Neuronal stem cell (in vitro differentiated cells): ENCODE data around the gene FAM151B.
"Not testable (repeated sequence)": the region's sequence is repeated elsewhere in the genome, so short reads cannot be mapped to it uniquely, and the experiment has no call there.

ENCODE experiments used
- DNase-seq: peaks from one replicate; pipeline ENCODE4 v3.0.0-alpha.2; 2013; ENCODE audit warnings: low spot score
- H2AFZ ChIP-seq: one replicate; pipeline ENCODE4 v1.6.1; 2013; ENCODE audit warnings: mild to moderate bottlenecking, low read length, inconsistent platforms
- H2AK5ac ChIP-seq: 2 replicates; pipeline ENCODE4 v1.6.1; 2013; ENCODE audit warnings: low read depth, mild to moderate bottlenecking, inconsistent platforms, low read length, moderate library complexity, mixed read lengths
- H2BK120ac ChIP-seq: 2 replicates; pipeline ENCODE4 v1.6.1; 2013; ENCODE audit warnings: low read depth, mild to moderate bottlenecking, inconsistent platforms, low read length, moderate library complexity, mixed read lengths
- H2BK12ac ChIP-seq: one replicate; pipeline ENCODE4 v1.6.1; 2013; ENCODE audit warnings: low read length, inconsistent platforms
- H2BK15ac ChIP-seq: 2 replicates; pipeline ENCODE4 v1.6.1; 2013; ENCODE audit warnings: mild to moderate bottlenecking, low read length, inconsistent platforms, mixed read lengths
- H2BK5ac ChIP-seq: one replicate; pipeline ENCODE4 v1.6.1; 2013; ENCODE audit warnings: inconsistent platforms, mild to moderate bottlenecking, low read length, moderate library complexity
- H3K14ac ChIP-seq: one replicate; pipeline ENCODE4 v1.6.1; 2013; ENCODE audit warnings: low read length, inconsistent platforms
- H3K18ac ChIP-seq: 2 replicates; pipeline ENCODE4 v1.6.1; 2013; ENCODE audit warnings: low read length, inconsistent platforms
- H3K23ac ChIP-seq: 2 replicates; pipeline ENCODE4 v1.6.1; 2013; ENCODE audit warnings: low read depth, mild to moderate bottlenecking, mixed read lengths, low read length, inconsistent platforms; ENCODE audit not compliant: poor library complexity
- H3K27ac ChIP-seq: replicated peaks from 3 replicates; pipeline ENCODE4 v1.5.1; 2013; ENCODE audit warnings: low read length, inconsistent platforms
- H3K27me3 ChIP-seq, 3 experiments: 2 replicates each; pipeline ENCODE4 v1.6.1; 2013; ENCODE audit warnings: low read length in 3 of 3, mild to moderate bottlenecking in 2 of 3, inconsistent platforms in 1 of 3, low read depth in 1 of 3, mixed read lengths in 1 of 3, moderate library complexity in 1 of 3; ENCODE audit not compliant: control insufficient read depth in 3 of 3, insufficient read depth in 3 of 3
- H3K36me3 ChIP-seq, 2 donors: replicated peaks in 1 of 2; 2 replicates each; pipeline ENCODE4 v1.6.1; 2013; ENCODE audit warnings: low read length in 2 of 2; ENCODE audit not compliant: control insufficient read depth in 2 of 2, insufficient read depth in 2 of 2
- H3K4ac ChIP-seq: 2 replicates; pipeline ENCODE4 v1.6.1; 2013; ENCODE audit warnings: inconsistent platforms, mild to moderate bottlenecking, low read length, moderate library complexity
- H3K4me1 ChIP-seq, 2 donors: 1 replicate in 1 of 2; 2 replicates in 1 of 2; pipeline ENCODE4 v1.6.1; 2013; ENCODE audit warnings: low read length in 2 of 2, low read depth in 1 of 2; ENCODE audit not compliant: control insufficient read depth in 2 of 2, insufficient read depth in 1 of 2
- H3K4me2 ChIP-seq: one replicate; pipeline ENCODE4 v1.6.1; 2013; ENCODE audit warnings: mild to moderate bottlenecking, low read length, inconsistent platforms; ENCODE audit not compliant: insufficient read depth, poor library complexity, severe bottlenecking
- H3K4me3 ChIP-seq, 2 donors: 2 replicates each; pipeline ENCODE4 v1.5.1; 2013; ENCODE audit warnings: low read length in 2 of 2, mild to moderate bottlenecking in 2 of 2, inconsistent platforms in 1 of 2, moderate library complexity in 1 of 2
- H3K79me1 ChIP-seq: one replicate; pipeline ENCODE4 v1.6.1; 2013; ENCODE audit warnings: low read depth, mild to moderate bottlenecking, inconsistent platforms, low read length, moderate library complexity
- H3K9ac ChIP-seq: one replicate; pipeline ENCODE4 v1.6.1; 2013; ENCODE audit warnings: mild to moderate bottlenecking, low read depth, low read length, inconsistent platforms; ENCODE audit not compliant: poor library complexity
- H3K9me3 ChIP-seq, 2 donors: replicated peaks in 1 of 2; 2 replicates each; pipeline versions ENCODE3 to v1.6.1; 2013; ENCODE audit warnings: low read length in 2 of 2, mild to moderate bottlenecking in 2 of 2, inconsistent platforms in 1 of 2, low read depth in 1 of 2, mixed read lengths in 1 of 2, moderate library complexity in 1 of 2; ENCODE audit not compliant: control insufficient read depth in 2 of 2, insufficient read depth in 1 of 2
- H4K8ac ChIP-seq: one replicate; pipeline ENCODE4 v1.6.1; 2013; ENCODE audit warnings: low read depth, mild to moderate bottlenecking, inconsistent platforms, low read length, moderate library complexity
- H4K91ac ChIP-seq: one replicate; pipeline ENCODE4 v1.6.1; 2013; ENCODE audit warnings: low read length, low read depth, mild to moderate bottlenecking, inconsistent platforms; ENCODE audit not compliant: poor library complexity
- WGBS, 2 donors: extraction: QIAGEN DNeasy Blood & Tissue Kit; methylation state at CpG; one replicate each; pipeline ENCODE4 v1.1.7; 2013; ENCODE audit warnings: missing lambda C conversion rate in 2 of 2, mixed read lengths in 1 of 2; ENCODE audit not compliant: insufficient read length in 2 of 2, insufficient replicate concordance in 1 of 2; ENCODE audit errors: extremely low coverage in 2 of 2; 5-methylcytosine and 5-hydroxymethylcytosine counted together

The FAM151B gene

DNA sequence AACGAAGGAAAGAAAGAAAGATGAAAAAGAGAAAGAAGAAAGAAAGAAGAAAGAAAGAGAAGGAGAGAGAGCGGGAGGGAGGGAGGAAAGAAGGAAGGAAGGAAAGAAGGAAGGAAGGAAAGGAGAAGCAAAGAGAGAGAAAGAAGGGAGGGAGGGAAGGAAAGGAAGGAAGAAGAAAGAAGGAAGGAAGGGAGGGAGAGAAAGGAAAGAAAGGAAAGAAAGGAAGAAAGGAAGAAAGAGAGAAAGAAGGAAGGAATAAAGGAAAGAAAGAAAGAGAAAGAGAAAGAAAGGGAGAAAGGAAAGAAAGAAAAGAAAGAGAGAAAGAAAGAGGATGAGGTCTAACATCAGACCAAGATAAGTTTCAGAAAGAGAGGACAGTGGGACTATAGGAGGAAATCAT, 91.2 kb downstream of the FAM151B start:
- H2BK12ac ChIP-seq: no peak overlapping the region
- WGBS, 2 donors: 100% methylated on average over 1 to 2 of the region's 2 CpGs
- no peak overlapping the region for H3K18ac ChIP-seq
- H3K23ac ChIP-seq: no peak overlapping the region
- no peaks in the 10 kb centered on the region for H3K9me3 ChIP-seq
- no peak for DNase-seq
- H2AFZ ChIP-seq: no peak overlapping the region
- H3K36me3 ChIP-seq: no peaks in the 10 kb centered on the region
- H3K27me3 ChIP-seq: peaks cover 0 to 13% (median 0%) of the 10 kb centered on the region in 3 experiments
- no peak overlapping the region for H2BK15ac ChIP-seq
- H3K4me2 ChIP-seq: no peak overlapping the region
- no peak overlapping the region for H2BK5ac ChIP-seq
- no peak overlapping the region for H3K9ac ChIP-seq
- no peaks in the 10 kb centered on the region for H3K79me1 ChIP-seq
- H3K4me3 ChIP-seq: no peak overlapping the region
- H3K14ac ChIP-seq: no peak overlapping the region
- no peak overlapping the region for H2BK120ac ChIP-seq
- H3K27ac ChIP-seq: no peak overlapping the region
- no peaks in the 10 kb centered on the region for H3K4me1 ChIP-seq
- no peak overlapping the region for H4K91ac ChIP-seq
- H2AK5ac ChIP-seq: no peak overlapping the region
- no peak overlapping the region for H4K8ac ChIP-seq
- H3K4ac ChIP-seq: no peak overlapping the region

DNA sequence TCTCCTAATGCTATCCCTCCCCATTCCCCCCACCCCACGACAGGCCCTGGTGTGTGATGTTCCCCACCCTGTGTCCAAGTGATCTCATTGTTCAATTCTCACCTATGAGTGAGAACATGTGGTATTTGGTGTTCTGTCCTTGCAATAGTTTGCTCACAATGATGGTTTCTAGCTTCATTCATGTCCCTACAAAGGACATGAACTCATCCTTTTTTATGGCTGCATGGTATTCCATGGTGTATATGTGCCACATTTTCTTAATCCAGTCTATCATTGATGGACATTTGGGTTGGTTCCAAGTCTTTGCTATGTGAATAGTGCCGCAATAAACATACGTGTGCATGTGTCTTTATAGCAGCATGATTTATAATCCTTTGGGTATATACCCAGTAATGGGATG, 92.4 kb downstream of the FAM151B start:
- not testable (repeated sequence) for H3K23ac ChIP-seq, H3K4ac ChIP-seq, H3K27ac ChIP-seq, H3K4me1 ChIP-seq, H3K9me3 ChIP-seq, H2BK5ac ChIP-seq, H2BK15ac ChIP-seq, H2AFZ ChIP-seq, H2AK5ac ChIP-seq, H4K91ac ChIP-seq, H3K27me3 ChIP-seq, H3K36me3 ChIP-seq, H3K4me3 ChIP-seq, H3K18ac ChIP-seq, H4K8ac ChIP-seq, H3K9ac ChIP-seq, DNase-seq, H2BK120ac ChIP-seq, H3K4me2 ChIP-seq, H3K14ac ChIP-seq, H2BK12ac ChIP-seq, H3K79me1 ChIP-seq
- WGBS, 2 donors: no CpG with 5 or more reads among the region's 3 CpGs

DNA sequence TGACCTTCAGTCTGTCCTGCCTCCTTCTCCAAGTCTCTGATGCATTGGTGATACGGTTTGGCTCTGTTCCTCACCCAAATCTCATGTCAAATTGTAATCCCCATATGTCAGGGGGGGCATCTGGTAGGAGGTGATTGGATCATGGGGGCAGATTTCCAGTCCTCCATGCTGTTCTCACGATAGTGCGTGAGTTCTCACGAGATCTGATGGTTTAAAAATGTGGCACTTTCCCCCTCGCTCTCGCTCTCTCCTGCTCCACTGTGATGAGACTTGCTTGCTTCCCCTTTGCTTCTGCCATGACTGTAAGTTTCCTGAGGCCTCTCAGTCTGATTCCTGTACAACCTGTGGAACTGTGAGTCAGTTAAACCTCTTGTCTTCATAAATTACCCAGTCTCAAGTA, 96.9 kb downstream of the FAM151B start:
- Histone ChIP-seq H3K18ac (no peak overlapping the region), H4K8ac (no peak overlapping the region), H2BK5ac (no peak overlapping the region), H2AFZ (no peak overlapping the region), H3K9me3 (no peaks in the 10 kb centered on the region), H2AK5ac (no peak overlapping the region), H3K4me1 (peaks cover 1 to 2% of the 10 kb centered on the region in 2 donors), H3K27me3 (no peaks in the 10 kb centered on the region), H3K79me1 (no peaks in the 10 kb centered on the region), H2BK12ac (no peak overlapping the region), H2BK120ac (no peak overlapping the region), H3K4ac (no peak overlapping the region), H3K36me3 (no peaks in the 10 kb centered on the region), H3K9ac (no peak overlapping the region), H2BK15ac (no peak overlapping the region), H3K14ac (no peak overlapping the region), H4K91ac (no peak overlapping the region), H3K4me3 (no peak overlapping the region), H3K4me2 (no peak overlapping the region), H3K23ac (no peak overlapping the region), H3K27ac (no peak overlapping the region)
- WGBS, 2 donors: no CpG with 5 or more reads among the region's 6 CpGs
- DNase-seq: no peak

DNA sequence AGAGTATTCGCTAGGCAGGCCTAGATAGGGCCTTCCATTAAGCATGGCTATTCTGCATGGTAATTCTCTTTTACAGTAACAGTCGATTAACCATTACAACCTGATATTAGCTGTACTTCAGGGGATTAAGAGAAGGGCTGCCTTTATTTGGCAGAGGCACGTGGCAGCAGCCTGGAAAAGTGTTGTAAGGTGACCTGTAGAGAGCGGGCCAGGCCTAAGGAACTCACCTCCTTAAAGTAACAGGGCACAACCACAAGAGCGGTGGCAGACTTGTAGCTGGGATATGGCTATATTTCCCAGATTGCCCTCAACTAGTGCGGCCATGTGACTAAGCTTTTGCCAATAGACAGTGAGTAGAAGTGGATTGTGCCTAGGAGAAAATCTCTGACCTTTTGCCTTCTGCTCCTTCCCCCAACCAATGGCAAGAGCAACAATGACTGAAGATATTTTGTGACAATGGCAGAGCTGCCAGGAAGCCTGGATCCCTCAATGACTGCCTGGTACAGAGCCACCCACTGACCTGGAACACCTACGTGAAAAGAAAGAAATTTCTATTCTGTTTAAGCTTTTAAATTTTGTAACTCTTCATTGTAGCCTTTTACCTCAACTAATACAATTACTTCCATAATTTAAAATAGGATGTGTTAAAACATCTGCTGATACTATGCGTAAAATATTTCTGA, 101.1 kb downstream of the FAM151B start:
- H2BK5ac ChIP-seq: no peak overlapping the region
- no peaks in the 10 kb centered on the region for H3K79me1 ChIP-seq
- no peaks in the 10 kb centered on the region for H3K36me3 ChIP-seq
- no peak overlapping the region for H2BK15ac ChIP-seq
- no peak overlapping the region for H3K27ac ChIP-seq
- H3K18ac ChIP-seq: no peak overlapping the region
- no peak overlapping the region for H3K4ac ChIP-seq
- no peak overlapping the region for H2BK12ac ChIP-seq
- no CpG with 5 or more reads among the region's 8 CpGs for WGBS, 2 donors
- no peak overlapping the region for H3K23ac ChIP-seq
- no peaks in the 10 kb centered on the region for H3K9me3 ChIP-seq
- H2BK120ac ChIP-seq: no peak overlapping the region
- H3K9ac ChIP-seq: no peak overlapping the region
- peak overlapping the region; percentile 64 for H2AFZ ChIP-seq
- H2AK5ac ChIP-seq: no peak overlapping the region
- H3K14ac ChIP-seq: no peak overlapping the region
- no peak overlapping the region for H3K4me2 ChIP-seq
- peaks cover 2 to 5% of the 10 kb centered on the region in 2 donors for H3K4me1 ChIP-seq
- H4K8ac ChIP-seq: no peak overlapping the region
- DNase-seq: no peak
- no peaks in the 10 kb centered on the region for H3K27me3 ChIP-seq
- no peak overlapping the region for H3K4me3 ChIP-seq
- no peak overlapping the region for H4K91ac ChIP-seq
